GM21825 (cell line): ENCODE data around the gene SOX12.

Experiments
- ATAC-seq: cut with Tn5 transposase; IDR thresholded peaks from one replicate; pipeline ENCODE4 v1.9.1; 2021; ENCODE audit warnings: mild to moderate bottlenecking, moderate library complexity; ENCODE audit not compliant: unreplicated experiment

Gene SOX12

DNA sequence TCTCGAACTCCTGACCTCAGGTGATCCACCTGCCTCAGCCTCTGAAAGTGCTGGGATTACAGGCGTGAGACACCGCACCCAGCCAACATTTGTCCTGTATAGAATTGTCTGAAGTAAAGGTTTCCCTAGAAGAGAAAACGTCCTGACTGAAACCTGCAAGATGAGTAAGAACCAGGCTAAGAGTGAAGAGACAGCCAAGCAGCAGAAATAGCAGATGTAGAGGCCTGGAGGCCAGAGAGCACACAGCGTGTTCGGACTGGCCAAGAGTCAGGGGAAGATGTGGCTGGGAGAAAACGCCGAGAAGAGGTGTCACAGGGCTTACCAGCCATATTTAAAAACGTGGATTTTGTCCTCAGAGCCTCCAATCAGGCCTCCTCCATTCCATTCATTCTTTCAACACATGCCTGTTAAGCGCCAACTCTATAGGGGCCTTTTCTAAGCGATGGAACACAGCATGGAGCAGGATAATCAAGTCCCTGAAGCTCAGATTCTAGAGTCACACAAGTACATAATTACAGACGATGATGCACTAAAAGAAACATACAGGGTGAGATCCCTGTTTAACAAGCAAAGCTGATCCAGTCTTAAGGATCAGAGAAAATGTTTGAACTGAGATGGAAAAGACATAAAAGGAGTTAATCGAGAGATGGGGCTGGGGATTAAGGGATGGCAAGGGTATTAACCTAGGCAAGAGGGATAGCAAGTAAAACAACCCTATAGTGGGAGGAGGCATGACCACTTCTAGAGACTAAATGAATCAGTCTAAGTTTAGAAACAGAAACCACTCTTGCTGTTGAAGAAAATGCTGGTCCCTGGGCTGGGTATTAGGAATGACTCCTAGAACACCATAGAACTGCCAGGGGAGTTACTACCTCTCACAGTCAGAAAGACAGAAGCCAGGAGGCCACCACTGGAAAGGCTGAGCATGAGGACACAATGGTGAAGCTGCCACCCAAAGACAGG is 23.2 kb upstream of the SOX12 start:
- ATAC-seq, result no peak

- no peak for ATAC-seq
These were observed 19.6 kb upstream of the SOX12 start for GRCh38 chr20:305745-306144.

GRCh38 chr20:308427-309038 is 16.8 kb upstream of the SOX12 start:
- ATAC-seq, result no peak

DNA sequence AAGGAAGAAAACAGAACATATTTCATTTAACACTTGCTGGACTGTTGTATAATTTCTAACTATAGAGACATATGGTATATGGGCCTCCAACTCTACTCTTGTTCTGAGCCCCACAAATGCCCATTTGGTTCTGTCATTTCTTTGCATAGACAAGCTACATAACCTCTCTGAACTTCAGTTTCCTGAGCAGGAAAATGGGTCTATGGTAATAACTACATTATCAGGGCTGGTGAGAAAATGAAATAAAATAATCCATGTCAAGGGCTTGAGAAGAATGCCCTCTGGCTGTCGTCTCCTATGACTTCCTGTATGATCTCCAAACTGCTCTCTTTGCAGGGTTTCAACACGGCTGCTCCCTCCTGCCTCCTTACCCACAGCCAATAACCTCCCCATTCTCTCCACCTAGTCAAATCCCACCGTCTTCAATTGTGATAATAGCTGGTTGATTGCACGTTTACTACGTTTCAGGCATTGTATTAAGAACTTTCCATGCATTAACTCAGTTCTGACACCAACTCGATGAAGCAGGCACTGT is 16.0 kb upstream of the SOX12 start:
- no peak for ATAC-seq

GRCh38 chr20:309841-310644 is 15.3 kb upstream of the SOX12 start:
- peak; percentile 96 for ATAC-seq

DNA sequence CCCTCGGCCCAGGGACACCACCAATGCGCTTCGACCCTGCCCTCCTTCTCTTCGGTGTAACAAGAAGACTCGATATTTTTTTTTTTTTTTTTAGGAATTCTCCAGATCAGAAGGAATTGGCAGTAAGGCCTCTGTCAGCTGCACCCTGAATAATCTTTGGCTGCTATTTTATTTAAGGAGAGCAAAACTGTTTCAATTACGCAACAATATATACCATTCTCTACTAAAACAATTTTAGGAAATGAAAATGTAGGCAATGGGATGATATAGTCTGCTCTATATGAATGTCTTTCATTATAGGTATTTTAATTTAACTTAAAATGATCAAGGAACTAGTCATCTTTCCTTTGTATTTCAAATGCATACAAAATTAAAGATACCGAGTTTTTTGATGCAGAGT is 14.7 kb upstream of the SOX12 start:
- no peak for ATAC-seq

- no peak for ATAC-seq
These were observed 13.7 kb upstream of the SOX12 start for GRCh38 chr20:311609-312008.

- ATAC-seq, result no peak
These were observed 13.3 kb upstream of the SOX12 start for GRCh38 chr20:312067-312466.

GRCh38 chr20:312866-313265 is 12.5 kb upstream of the SOX12 start:
- ATAC-seq, result no peak

- no peak for ATAC-seq
These were observed 11.9 kb upstream of the SOX12 start for GRCh38 chr20:313402-313801.

DNA sequence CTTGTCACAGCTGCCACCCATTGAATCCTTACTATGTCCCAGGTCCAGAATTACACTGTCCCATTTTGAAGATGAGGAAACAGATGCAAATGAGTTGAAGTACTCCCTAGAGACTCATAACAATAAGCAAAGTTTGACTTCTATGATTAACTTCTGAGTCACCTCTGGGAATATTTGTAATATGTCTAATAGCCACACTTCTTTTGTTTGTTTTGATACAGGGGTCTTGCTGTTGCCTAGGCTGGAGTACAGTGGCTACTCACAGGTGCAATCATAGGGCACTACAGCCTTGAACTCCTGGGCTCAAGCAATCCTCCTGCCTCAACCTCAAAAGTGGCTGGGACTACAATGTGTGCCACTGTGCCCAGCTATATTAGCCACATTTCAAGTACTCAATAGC is 11.4 kb upstream of the SOX12 start:
- no peak for ATAC-seq

DNA sequence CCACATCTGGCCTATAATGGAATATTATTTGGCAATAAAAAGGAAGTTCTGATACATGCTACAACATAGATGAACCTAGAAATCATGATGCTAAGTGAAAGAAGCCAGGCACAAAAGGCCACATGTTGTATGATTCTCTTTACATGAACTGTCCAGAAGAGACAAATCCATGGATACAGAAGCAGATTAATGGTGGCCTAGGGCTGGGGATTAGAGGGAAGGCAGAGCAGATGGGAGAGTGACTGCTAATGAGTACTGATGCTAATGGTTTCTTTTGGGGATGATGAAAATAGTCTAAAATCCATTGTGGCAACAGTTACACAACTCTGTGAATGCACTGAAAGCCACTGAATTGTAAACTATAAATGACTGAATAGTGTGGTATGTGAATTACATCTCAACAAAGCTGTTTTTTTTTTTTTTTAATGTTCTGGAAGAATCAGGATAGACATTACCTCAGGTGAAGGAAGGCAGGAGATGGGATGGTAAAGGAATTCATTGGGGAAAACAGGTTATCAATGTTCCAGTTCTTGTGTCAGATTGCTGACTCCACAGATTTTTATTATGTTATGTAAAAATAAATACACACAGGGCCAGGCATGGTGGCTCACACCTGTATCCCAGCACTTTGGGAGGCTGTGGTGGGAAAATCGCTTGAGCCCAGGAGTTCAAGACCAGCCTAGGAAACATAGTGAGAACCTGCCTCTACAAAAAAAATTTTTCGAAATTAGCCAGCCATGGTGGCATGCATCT is 8.9 kb upstream of the SOX12 start:
- ATAC-seq, result no peak

DNA sequence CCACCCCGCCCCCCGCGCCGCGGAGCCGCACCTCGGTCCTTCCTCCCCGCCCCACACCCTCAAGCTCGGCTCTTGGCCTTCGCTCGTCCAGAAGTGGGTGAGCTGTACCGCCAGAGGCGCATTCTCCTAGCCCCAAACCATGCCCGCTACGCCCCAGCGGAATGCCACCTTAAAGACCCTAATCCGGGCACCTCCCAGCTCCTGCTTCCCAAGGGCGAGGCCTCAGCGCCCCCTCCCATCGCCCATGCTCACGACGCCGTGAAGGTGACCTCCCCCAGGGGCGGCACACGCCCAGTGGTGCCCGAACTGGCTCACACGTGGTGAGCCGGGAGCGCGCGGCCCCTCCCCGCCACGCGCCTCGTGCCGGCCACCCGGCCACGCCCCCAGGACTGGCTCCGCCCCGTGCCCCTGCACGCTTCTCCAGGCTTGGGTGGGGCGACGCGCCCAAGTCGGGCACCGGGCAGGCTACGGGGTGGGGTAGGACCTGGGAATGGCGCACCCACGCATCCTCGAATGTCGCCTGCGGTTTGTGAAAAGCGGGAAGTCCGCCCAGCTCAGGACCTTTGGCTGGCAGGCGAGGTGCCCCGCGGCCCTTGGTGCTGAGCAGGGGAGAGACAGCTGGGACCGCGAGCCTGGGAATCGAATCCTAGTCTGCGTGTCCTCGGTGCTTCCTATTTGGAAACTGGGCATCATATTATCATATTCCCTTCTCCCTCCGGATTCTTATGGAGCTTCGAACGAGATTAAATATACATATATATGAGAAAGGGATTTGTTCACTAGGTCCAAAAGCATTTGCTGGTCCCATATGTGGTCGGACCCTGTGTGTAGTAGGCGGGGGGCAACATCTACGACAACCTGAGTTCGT is 941 bp upstream of the SOX12 start:
- peak; percentile 49 for ATAC-seq

GRCh38 chr20:325889-326644 is 715 bp downstream of the SOX12 start:
- ATAC-seq, result no peak

DNA sequence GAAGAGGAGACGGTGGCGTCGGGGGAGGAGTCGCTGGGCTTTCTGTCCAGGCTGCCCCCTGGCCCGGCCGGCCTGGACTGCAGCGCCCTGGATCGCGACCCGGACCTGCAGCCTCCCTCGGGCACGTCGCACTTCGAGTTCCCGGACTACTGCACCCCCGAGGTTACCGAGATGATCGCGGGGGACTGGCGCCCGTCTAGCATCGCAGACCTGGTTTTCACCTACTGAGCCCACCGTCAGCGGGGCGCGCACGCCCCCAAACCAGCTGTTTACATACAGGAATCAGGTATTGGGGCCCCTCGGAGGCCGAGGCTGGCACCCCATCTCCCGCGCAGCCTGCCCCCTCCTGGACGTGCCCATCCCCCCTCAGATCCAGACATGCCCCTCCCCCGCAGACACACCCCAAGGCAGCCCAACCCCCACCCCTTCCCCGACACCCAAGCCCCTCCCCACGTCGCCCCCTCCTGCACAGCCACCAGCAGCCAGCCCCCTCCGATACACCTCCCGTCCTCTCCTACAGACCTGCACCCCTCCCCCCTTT is 1.4 kb downstream of the SOX12 start:
- no peak for ATAC-seq

- peak; percentile 18 for ATAC-seq
These were observed 2.1 kb downstream of the SOX12 start for GRCh38 chr20:327186-328026.
